NCI-H1092 treated with DMSO at 0.1 percent for 48 hours (cell line): ENCODE results near the gene LBX1.

Experiments used
- DNase-seq: peaks from one replicate; lab custom pipeline; 2025; lab: John Stamatoyannopoulos, UW

Gene LBX1

GRCh38 chr10:101229266-101230182 is at the start of gene LBX1:
Gene LBX1, minus strand, starts transcription at chr10:101229463. Its CDS starts 648 bp downstream, at chr10:101228815.
- DNase-seq, result peak; percentile 22

- no peak for DNase-seq
Measured at GRCh38 chr10:101273741-101274140, 44.5 kb upstream of the LBX1 start.

- DNase-seq, result no peak
Measured at GRCh38 chr10:101273330-101273729, 44.1 kb upstream of the LBX1 start.

GRCh38 chr10:101272229-101272868 is 43.1 kb upstream of the LBX1 start:
- DNase-seq, result peak; percentile 75

GRCh38 chr10:101270763-101271162 is 41.5 kb upstream of the LBX1 start:
- no peak for DNase-seq

GRCh38 chr10:101267776-101268175 is 38.5 kb upstream of the LBX1 start:
- DNase-seq, result no peak

- no peak for DNase-seq
Measured at GRCh38 chr10:101267290-101267680, 38.0 kb upstream of the LBX1 start.

GRCh38 chr10:101266381-101267289 is 37.4 kb upstream of the LBX1 start:
- DNase-seq, result no peak

GRCh38 chr10:101263150-101263752 is 34.0 kb upstream of the LBX1 start:
- DNase-seq, result no peak

GRCh38 chr10:101262147-101262546 is 32.9 kb upstream of the LBX1 start:
- no peak for DNase-seq

- DNase-seq, result no peak
Measured at GRCh38 chr10:101261702-101262101, 32.4 kb upstream of the LBX1 start.

GRCh38 chr10:101260764-101261481 is 31.7 kb upstream of the LBX1 start:
- no peak for DNase-seq

- no peak for DNase-seq
Measured at GRCh38 chr10:101258179-101258885, 29.1 kb upstream of the LBX1 start.

GRCh38 chr10:101257491-101257890 is 28.2 kb upstream of the LBX1 start:
- no peak for DNase-seq

GRCh38 chr10:101257084-101257483 is 27.8 kb upstream of the LBX1 start:
- no peak for DNase-seq

- no peak for DNase-seq
Measured at GRCh38 chr10:101256387-101256786, 27.1 kb upstream of the LBX1 start.

- DNase-seq, result no peak
Measured at GRCh38 chr10:101250136-101250535, 20.9 kb upstream of the LBX1 start.

- no peak for DNase-seq
Measured at GRCh38 chr10:101249171-101249581, 19.9 kb upstream of the LBX1 start.

GRCh38 chr10:101246639-101247038 is 17.4 kb upstream of the LBX1 start:
- DNase-seq, result no peak

- peak; percentile 7 for DNase-seq
Measured at GRCh38 chr10:101244321-101245050, 15.2 kb upstream of the LBX1 start.
